ENCODE measurements around the gene ALDH1A2. TPM values are rescaled to one million over a fixed set of nuclear protein-coding genes. Genes with fewer than 3 reads are reported as not detected.

The ALDH1A2 gene
- total RNA-seq = 0.86 and 2.0 TPM in 2 replicates

GRCh38 chr15:58065445-58066041, at the start of gene ALDH1A2:
TSS of gene ALDH1A2 (minus strand) at chr15:58065711. CDS start at chr15:58065650, 61 bp downstream.

Other genes starting within 250 kb of the ALDH1A2 start
- under 0.01 and 0.14 TPM in 2 replicates for gene AQP9, start 72.7 kb upstream of the ALDH1A2 start, total RNA-seq